A673 (cell line): Measurements from ENCODE around the gene ATRN. TPM values are rescaled to one million over a fixed set of nuclear protein-coding genes. Genes with fewer than 3 reads are reported as not detected.

Experiments
- BruUV-seq: library from RNA; stranded (reverse); fragments of 400-500 nt; replicated peaks from 2 replicates; lab custom pipeline; 2021; lab: Mats Ljungman, UMichigan
- CTCF ChIA-PET: fragments of 300-600 bp; sonication (Branson Sonifier 250); formaldehyde crosslinking; loops from one replicate; lab custom pipeline; 2022; ENCODE audit warnings: antibody characterized with exemption; lab: Charles Lee
- POLR2A ChIA-PET: fragments of 300-600 bp; sonication (Branson Sonifier 250); formaldehyde crosslinking; loops from one replicate; lab custom pipeline; 2022; ENCODE audit warnings: antibody characterized with exemption; ENCODE audit not compliant: low non-redundant PET; lab: Charles Lee
- DNase-seq: peaks from one replicate; pipeline ENCODE4 v3.0.0-alpha.2; 2015; ENCODE audit warnings: low spot score
- H3K27ac ChIP-seq: fragments of 200-600 bp; sonication (generic); 2 replicates; pipeline ENCODE4 v1.5.1; 2016; ENCODE audit warnings: mixed run types, low read depth, mild to moderate bottlenecking, mixed read lengths, antibody characterized with exemption, low read length; ENCODE audit not compliant: poor library complexity, severe bottlenecking
- H3K27me3 ChIP-seq: fragments of 200-600 bp; sonication (generic); replicated peaks from 2 replicates; pipeline ENCODE4 v1.6.1; 2017; ENCODE audit warnings: mixed run types, low read depth, mild to moderate bottlenecking, mixed read lengths, antibody characterized with exemption, low read length; ENCODE audit not compliant: insufficient read depth, poor library complexity
- H3K36me3 ChIP-seq: fragments of 200-600 bp; sonication (generic); 2 replicates; pipeline ENCODE4 v1.6.1; 2016; ENCODE audit warnings: mixed run types, mild to moderate bottlenecking, mixed read lengths, antibody characterized with exemption, low read length; ENCODE audit not compliant: insufficient read depth, poor library complexity, severe bottlenecking
- H3K4me1 ChIP-seq: fragments of 200-600 bp; sonication (generic); 2 replicates; pipeline ENCODE4 v1.6.1; 2017; ENCODE audit warnings: mixed run types, mild to moderate bottlenecking, mixed read lengths, antibody characterized with exemption, low read length; ENCODE audit not compliant: insufficient read depth, poor library complexity, severe bottlenecking
- H3K4me3 ChIP-seq: fragments of 200-600 bp; sonication (generic); 2 replicates; pipeline ENCODE4 v1.5.1; 2016; ENCODE audit warnings: low read depth, mixed run types, mild to moderate bottlenecking, mixed read lengths, low read length; ENCODE audit not compliant: poor library complexity, severe bottlenecking
- H3K9me3 ChIP-seq: fragments of 200-600 bp; sonication (generic); 2 replicates; pipeline ENCODE4 v1.6.1; 2016; ENCODE audit warnings: mixed run types, low read depth, mild to moderate bottlenecking, mixed read lengths, antibody characterized with exemption, low read length; ENCODE audit not compliant: poor library complexity, severe bottlenecking
- EZH2 ChIP-seq: fragments of 200-600 bp; sonication (generic); IDR thresholded peaks from 2 replicates; pipeline ENCODE4 v1.6.1; 2017; ENCODE audit warnings: borderline replicate concordance, low read depth, mild to moderate bottlenecking, mixed read lengths, antibody characterized with exemption, low read length; ENCODE audit not compliant: poor library complexity, severe bottlenecking
- intact Hi-C: fragments of 100-400 bp; cut with micrococcal nuclease; formaldehyde crosslinking; loops from one replicate; pipeline ENCODE4 v1.10.0; 2022; ENCODE audit not compliant: unreplicated experiment
- total RNA-seq: library from RNA; stranded (reverse); gene quantifications from 2 replicates; pipeline ENCODE4 v1.2.3, GENCODE V29; 2021
- TF ChIP-seq, protein P1 (sequence below): fragments of 300-800, 200-600 bp; sonication (generic); conservative IDR thresholded peaks from 2 replicates; pipeline ENCODE4 v1.5.1; 2017; ENCODE audit warnings: low read depth, mild to moderate bottlenecking, antibody characterized with exemption, low read length, moderate library complexity, mixed read lengths

The ATRN gene
- total RNA-seq, 1 experiment from 2014 or later: 27.1 TPM

DNA sequence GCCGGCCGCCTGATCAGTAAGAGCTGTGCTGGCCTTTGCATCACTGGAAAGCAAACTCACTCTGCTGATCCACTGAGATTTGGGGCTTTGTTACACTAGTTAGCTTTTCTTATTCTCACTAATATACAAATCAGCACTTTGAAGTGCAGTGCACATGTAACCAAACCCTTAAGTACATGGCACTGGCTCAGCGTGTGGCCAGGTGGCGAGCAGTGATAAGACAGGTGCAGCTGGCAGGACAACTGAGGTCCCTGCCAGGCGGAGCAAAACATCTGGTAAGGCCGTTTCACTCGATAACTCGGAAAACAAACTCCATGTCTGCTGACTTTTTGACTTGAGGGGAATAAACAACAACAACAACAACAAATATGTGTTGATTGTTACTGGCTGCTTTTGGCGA is 181.4 kb downstream of the ATRN start:
- no peaks in the 10 kb centered on the region for H3K27me3 ChIP-seq
- no TSS peak for BruUV-seq
- no peak overlapping the region for H3K4me3 ChIP-seq
- H3K27ac ChIP-seq: no peak overlapping the region
- intact Hi-C loops: no loop called here
- CTCF ChIA-PET: no interaction called here
- no peaks in the 10 kb centered on the region for H3K36me3 ChIP-seq
- no peak for TF ChIP-seq EZH2
- TF ChIP-seq, protein P1, sequence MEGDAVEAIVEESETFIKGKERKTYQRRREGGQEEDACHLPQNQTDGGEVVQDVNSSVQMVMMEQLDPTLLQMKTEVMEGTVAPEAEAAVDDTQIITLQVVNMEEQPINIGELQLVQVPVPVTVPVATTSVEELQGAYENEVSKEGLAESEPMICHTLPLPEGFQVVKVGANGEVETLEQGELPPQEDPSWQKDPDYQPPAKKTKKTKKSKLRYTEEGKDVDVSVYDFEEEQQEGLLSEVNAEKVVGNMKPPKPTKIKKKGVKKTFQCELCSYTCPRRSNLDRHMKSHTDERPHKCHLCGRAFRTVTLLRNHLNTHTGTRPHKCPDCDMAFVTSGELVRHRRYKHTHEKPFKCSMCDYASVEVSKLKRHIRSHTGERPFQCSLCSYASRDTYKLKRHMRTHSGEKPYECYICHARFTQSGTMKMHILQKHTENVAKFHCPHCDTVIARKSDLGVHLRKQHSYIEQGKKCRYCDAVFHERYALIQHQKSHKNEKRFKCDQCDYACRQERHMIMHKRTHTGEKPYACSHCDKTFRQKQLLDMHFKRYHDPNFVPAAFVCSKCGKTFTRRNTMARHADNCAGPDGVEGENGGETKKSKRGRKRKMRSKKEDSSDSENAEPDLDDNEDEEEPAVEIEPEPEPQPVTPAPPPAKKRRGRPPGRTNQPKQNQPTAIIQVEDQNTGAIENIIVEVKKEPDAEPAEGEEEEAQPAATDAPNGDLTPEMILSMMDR: no peak
- no peak for DNase-seq
- POLR2A ChIA-PET: no interaction called here
- no peaks in the 10 kb centered on the region for H3K4me1 ChIP-seq
- no peaks in the 10 kb centered on the region for H3K9me3 ChIP-seq

DNA sequence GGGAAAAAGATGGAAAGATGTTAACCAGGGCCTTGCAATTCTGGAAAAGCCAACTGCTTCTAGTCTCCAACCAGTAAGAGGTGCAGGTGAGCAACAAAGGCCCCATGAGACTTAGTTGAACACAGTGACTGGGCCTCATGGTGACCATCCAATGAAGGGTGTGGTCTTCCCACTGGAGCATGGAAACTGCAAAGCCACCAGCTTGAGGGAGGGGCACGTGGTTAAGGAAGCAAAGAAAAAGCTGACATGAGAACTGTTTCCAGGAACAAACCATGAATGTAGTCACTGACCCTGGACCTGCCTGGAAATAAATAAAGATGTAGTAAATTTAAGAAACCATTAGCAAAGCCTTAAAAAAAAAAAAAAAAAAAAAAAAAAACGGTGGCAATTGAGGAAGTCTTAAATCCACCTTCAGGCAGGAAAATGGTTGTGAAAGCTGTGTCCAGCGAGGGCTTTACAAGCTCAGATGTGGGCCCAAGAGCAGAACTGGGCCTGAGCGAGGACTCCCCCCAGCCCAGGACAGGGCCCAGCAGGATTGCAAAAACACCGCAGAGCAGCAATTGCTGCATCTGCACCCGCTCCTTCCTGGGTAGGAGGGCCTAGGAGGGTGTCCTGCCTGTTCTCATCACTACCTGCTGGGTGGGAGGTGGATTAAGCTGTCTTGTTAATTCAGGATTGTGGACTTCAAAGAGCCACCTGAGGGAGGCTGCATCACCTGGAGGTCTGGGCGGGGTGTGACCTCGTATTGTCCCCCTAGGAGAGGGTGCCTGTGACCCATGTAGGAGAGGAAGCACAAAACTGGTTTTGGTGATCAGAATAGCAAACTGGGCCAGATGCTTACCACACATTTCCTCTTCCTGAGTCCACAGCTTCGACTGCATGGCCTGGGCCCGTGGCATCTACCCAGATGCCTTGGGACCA is 182.1 kb downstream of the ATRN start:
- H3K4me1 ChIP-seq: no peaks in the 10 kb centered on the region
- H3K36me3 ChIP-seq: no peaks in the 10 kb centered on the region
- no peak for DNase-seq
- BruUV-seq: no TSS peak
- POLR2A ChIA-PET: no interaction called here
- no peaks in the 10 kb centered on the region for H3K27me3 ChIP-seq
- H3K4me3 ChIP-seq: no peak overlapping the region
- H3K9me3 ChIP-seq: no peaks in the 10 kb centered on the region
- no peak for TF ChIP-seq EZH2
- TF ChIP-seq, protein P1: no peak
- intact Hi-C loops: no loop called here
- CTCF ChIA-PET: interaction anchor here (0.6 kb wide), 1 partner anchor 60 kb away, joined by 11 read pairs; no protein-coding TSS in a partner anchor
- no peak overlapping the region for H3K27ac ChIP-seq

DNA sequence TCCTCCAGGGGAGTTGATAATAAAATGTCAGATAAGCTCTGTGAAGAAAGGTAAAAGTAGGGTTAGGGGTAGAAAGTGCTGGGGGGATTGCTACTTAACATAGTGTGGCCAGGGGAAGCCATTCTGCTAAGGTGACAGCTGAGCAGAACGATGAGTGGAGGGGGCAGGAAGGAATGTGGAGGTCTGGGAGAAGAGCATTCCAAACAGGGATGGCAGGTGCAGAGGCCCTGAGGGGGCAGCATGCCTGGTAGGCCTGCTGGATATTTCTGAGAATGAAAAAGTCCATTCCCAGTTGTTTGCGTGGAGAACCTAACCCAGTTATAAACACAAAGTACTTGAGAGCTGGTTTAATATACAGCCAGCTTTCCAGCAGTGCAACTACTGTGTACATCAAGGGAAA is 183.1 kb downstream of the ATRN start:
- intact Hi-C loops: no loop called here
- Histone ChIP-seq H3K9me3 (no peaks in the 10 kb centered on the region), H3K27me3 (no peaks in the 10 kb centered on the region), H3K27ac (no peak overlapping the region), H3K4me1 (no peaks in the 10 kb centered on the region), H3K36me3 (no peaks in the 10 kb centered on the region), H3K4me3 (no peak overlapping the region)
- ChIA-PET CTCF (no interaction called here), POLR2A (no interaction called here)
- no TSS peak for BruUV-seq
- TF ChIP-seq, protein P1: no peak
- no peak for TF ChIP-seq EZH2
- no peak for DNase-seq
